ENCODE data around the gene PALMD.

Gene PALMD

DNA sequence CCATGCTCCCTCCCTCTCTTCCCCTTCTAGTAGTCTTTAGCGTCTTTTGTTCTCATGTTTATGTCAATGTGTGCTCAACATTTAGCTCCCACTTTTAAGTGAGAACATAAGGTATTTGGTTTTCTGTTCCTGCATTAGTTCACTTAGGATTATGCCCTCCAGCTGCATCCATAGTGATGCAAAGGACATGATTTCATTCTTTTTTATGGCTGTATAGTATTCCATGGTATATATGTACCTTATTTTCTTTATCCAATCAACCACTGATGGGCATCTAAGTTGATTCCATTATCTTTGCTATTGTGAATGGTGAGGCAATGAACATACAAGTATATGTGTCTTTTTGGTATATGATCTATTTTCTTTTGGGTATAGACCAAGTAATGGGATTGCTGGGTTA lies 38.3 kb upstream of the PALMD start:
- Histone ChIP-seq H3K4me1 (ENCODE audit: control insufficient read depth in 5 of 5, insufficient read depth in 5 of 5, low read length in 5 of 5) (peaks cover 0 to 10% (median 3%) of the 10 kb centered on the region in 5 donors), H3K27me3 (ENCODE audit: control insufficient read depth in 5 of 5, insufficient read depth in 4 of 5, low read length in 5 of 5) (no peaks in the 10 kb centered on the region), H3K27ac (ENCODE audit: low read depth, low read length) (no peak overlapping the region), H3K9ac (ENCODE audit: low read length in 5 of 5) (no peak overlapping the region), H3K4me3 (ENCODE audit: low read depth in 1 of 5, low read length in 5 of 5) (no peak overlapping the region), H3K9me3 (ENCODE audit: control insufficient read depth in 5 of 5, low read length in 5 of 5) (peaks cover 0 to 7% (median 0%) of the 10 kb centered on the region in 5 donors), H3K36me3 (ENCODE audit: control insufficient read depth in 5 of 5, insufficient read depth in 5 of 5, low read length in 5 of 5) (no peaks in the 10 kb centered on the region)

DNA sequence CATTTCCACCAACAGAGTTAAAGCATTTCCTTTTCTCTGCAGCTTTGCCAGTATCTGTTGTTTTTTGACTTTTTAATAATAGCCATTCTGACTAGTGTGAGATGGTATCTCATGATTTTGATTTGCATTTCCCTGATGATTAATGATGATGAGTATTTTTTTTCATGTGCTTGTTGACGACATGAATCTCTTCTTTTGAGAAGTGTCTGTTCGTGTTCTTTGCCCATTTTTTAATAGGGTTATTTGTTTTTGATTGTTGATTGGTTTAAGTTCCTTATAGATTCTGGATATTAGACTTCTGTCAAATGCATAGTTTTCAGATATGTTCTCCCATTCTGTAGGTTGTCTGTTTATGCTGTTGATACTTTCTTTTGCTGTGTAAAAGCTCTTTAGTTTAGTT lies 37.9 kb upstream of the PALMD start:
- H3K4me1 ChIP-seq (ENCODE audit: control insufficient read depth in 5 of 5, insufficient read depth in 5 of 5, low read length in 5 of 5) = peaks cover 0 to 10% (median 3%) of the 10 kb centered on the region in 5 donors
- peaks cover 0 to 7% (median 0%) of the 10 kb centered on the region in 5 donors for H3K9me3 ChIP-seq (ENCODE audit: control insufficient read depth in 5 of 5, low read length in 5 of 5)
- no peaks in the 10 kb centered on the region for H3K36me3 ChIP-seq (ENCODE audit: control insufficient read depth in 5 of 5, insufficient read depth in 5 of 5, low read length in 5 of 5)
- no peak overlapping the region for H3K27ac ChIP-seq (ENCODE audit: low read depth, low read length)
- H3K9ac ChIP-seq (ENCODE audit: low read length in 5 of 5) = no peak overlapping the region
- H3K27me3 ChIP-seq (ENCODE audit: control insufficient read depth in 5 of 5, insufficient read depth in 4 of 5, low read length in 5 of 5) = no peaks in the 10 kb centered on the region
- H3K4me3 ChIP-seq (ENCODE audit: low read depth in 1 of 5, low read length in 5 of 5) = no peak overlapping the region

DNA sequence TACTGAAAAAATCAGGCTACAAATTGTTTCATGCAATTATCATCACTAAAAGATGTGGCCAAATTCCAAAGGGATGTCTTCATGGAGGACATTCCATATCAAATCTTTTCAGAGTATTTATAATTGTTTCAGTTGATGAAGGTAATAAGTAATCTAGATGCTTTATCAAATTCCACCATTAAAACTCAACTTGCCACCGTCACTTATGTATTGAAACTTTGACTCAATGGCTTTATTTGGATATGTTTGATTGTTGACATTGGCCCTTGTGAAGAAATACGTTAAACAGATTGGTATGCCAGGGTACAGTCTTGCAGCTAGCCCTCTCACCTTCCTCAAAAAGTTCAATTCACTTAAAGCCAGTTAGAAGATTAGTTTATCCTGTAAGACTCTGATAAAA lies 32.2 kb upstream of the PALMD start:
- peaks cover 0 to 3% (median 0%) of the 10 kb centered on the region in 5 donors for H3K9me3 ChIP-seq (ENCODE audit: control insufficient read depth in 5 of 5, low read length in 5 of 5)
- peaks cover 0 to 9% (median 0%) of the 10 kb centered on the region in 5 donors for H3K4me1 ChIP-seq (ENCODE audit: control insufficient read depth in 5 of 5, insufficient read depth in 5 of 5, low read length in 5 of 5)
- no peaks in the 10 kb centered on the region for H3K27me3 ChIP-seq (ENCODE audit: control insufficient read depth in 5 of 5, insufficient read depth in 4 of 5, low read length in 5 of 5)
- H3K36me3 ChIP-seq (ENCODE audit: control insufficient read depth in 5 of 5, insufficient read depth in 5 of 5, low read length in 5 of 5) = no peaks in the 10 kb centered on the region
- no peak overlapping the region for H3K9ac ChIP-seq (ENCODE audit: low read length in 5 of 5)
- H3K4me3 ChIP-seq (ENCODE audit: low read depth in 1 of 5, low read length in 5 of 5) = no peak overlapping the region
- H3K27ac ChIP-seq (ENCODE audit: low read depth, low read length) = no peak overlapping the region

DNA sequence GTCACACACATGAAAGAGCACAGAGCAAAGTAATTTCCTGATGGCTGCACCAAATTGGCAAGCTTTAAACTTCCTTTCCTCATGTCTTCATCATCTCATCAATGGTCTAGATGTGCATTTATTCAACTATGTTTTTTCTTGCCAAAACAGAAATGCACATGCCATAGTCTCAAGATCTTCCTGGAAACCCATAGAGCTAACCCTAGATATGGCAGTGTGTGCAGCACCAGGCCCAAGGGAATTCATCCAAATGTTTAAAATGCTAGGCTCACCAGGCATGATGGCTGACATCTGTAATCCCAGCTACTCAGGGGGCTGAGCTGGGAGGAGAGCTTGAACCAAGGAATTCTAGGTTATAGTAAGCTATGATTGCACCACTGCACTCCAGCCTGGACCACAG lies 31.2 kb upstream of the PALMD start:
- Histone ChIP-seq H3K4me3 (ENCODE audit: low read depth in 1 of 5, low read length in 5 of 5) (no peak overlapping the region), H3K4me1 (ENCODE audit: control insufficient read depth in 5 of 5, insufficient read depth in 5 of 5, low read length in 5 of 5) (peaks cover 0 to 9% (median 0%) of the 10 kb centered on the region in 5 donors), H3K27ac (ENCODE audit: low read depth, low read length) (no peak overlapping the region), H3K9me3 (ENCODE audit: control insufficient read depth in 5 of 5, low read length in 5 of 5) (peaks cover 0 to 3% (median 0%) of the 10 kb centered on the region in 5 donors), H3K36me3 (ENCODE audit: control insufficient read depth in 5 of 5, insufficient read depth in 5 of 5, low read length in 5 of 5) (no peaks in the 10 kb centered on the region), H3K9ac (ENCODE audit: low read length in 5 of 5) (no peak overlapping the region), H3K27me3 (ENCODE audit: control insufficient read depth in 5 of 5, insufficient read depth in 4 of 5, low read length in 5 of 5) (no peaks in the 10 kb centered on the region)

GRCh38 chr1:99619583-99619982 lies 26.3 kb upstream of the PALMD start:
- Histone ChIP-seq H3K9me3 (ENCODE audit: control insufficient read depth in 5 of 5, low read length in 5 of 5) (peaks cover 0 to 3% (median 0%) of the 10 kb centered on the region in 5 donors), H3K9ac (ENCODE audit: low read length in 5 of 5) (no peak overlapping the region), H3K4me1 (ENCODE audit: control insufficient read depth in 5 of 5, insufficient read depth in 5 of 5, low read length in 5 of 5) (peaks cover 0 to 8% (median 0%) of the 10 kb centered on the region in 5 donors), H3K27ac (ENCODE audit: low read depth, low read length) (no peak overlapping the region), H3K4me3 (ENCODE audit: low read depth in 1 of 5, low read length in 5 of 5) (no peak overlapping the region), H3K36me3 (ENCODE audit: control insufficient read depth in 5 of 5, insufficient read depth in 5 of 5, low read length in 5 of 5) (no peaks in the 10 kb centered on the region), H3K27me3 (ENCODE audit: control insufficient read depth in 5 of 5, insufficient read depth in 4 of 5, low read length in 5 of 5) (no peaks in the 10 kb centered on the region)

DNA sequence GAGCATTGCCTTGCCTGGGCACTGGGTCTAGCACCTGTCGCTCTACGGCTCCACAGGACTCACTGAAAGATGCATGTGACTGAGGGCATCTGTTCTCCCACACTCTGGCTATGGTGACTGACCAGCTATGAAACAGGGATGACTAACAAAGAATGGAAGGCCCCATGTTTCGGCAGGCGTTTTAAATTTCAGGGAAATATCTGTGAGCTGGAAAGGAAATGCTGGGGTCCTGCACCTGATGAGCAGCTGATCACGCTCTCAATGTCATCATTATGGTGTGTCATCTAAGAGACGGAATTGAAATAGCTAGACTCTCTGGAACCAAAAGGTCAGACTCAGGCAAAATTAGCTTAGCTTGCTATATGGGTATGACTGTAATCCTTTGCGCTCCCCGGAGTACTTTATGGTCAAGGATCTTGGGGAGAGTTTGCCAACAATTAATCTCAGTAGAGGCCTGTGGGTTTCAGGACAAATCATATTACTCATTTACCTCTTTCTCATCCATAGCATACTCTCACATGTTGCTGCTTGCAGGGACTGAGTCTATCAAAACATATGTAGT lies 24.5 kb upstream of the PALMD start:
- Histone ChIP-seq H3K9me3 (ENCODE audit: control insufficient read depth in 5 of 5, low read length in 5 of 5) (peaks cover 0 to 3% (median 0%) of the 10 kb centered on the region in 5 donors), H3K4me3 (ENCODE audit: low read depth in 1 of 5, low read length in 5 of 5) (no peak overlapping the region), H3K9ac (ENCODE audit: low read length in 5 of 5) (no peak overlapping the region), H3K4me1 (ENCODE audit: control insufficient read depth in 5 of 5, insufficient read depth in 5 of 5, low read length in 5 of 5) (no peaks in the 10 kb centered on the region), H3K27me3 (ENCODE audit: control insufficient read depth in 5 of 5, insufficient read depth in 4 of 5, low read length in 5 of 5) (no peaks in the 10 kb centered on the region), H3K27ac (ENCODE audit: low read depth, low read length) (no peak overlapping the region), H3K36me3 (ENCODE audit: control insufficient read depth in 5 of 5, insufficient read depth in 5 of 5, low read length in 5 of 5) (no peaks in the 10 kb centered on the region)

GRCh38 chr1:99622702-99623347 lies 23.1 kb upstream of the PALMD start:
- no peak overlapping the region for H3K4me3 ChIP-seq (ENCODE audit: low read depth in 1 of 5, low read length in 5 of 5)
- H3K36me3 ChIP-seq (ENCODE audit: control insufficient read depth in 5 of 5, insufficient read depth in 5 of 5, low read length in 5 of 5) = no peaks in the 10 kb centered on the region
- H3K27me3 ChIP-seq (ENCODE audit: control insufficient read depth in 5 of 5, insufficient read depth in 4 of 5, low read length in 5 of 5) = no peaks in the 10 kb centered on the region
- no peaks in the 10 kb centered on the region for H3K4me1 ChIP-seq (ENCODE audit: control insufficient read depth in 5 of 5, insufficient read depth in 5 of 5, low read length in 5 of 5)
- H3K9ac ChIP-seq (ENCODE audit: low read length in 5 of 5) = no peak overlapping the region
- no peaks in the 10 kb centered on the region for H3K9me3 ChIP-seq (ENCODE audit: control insufficient read depth in 5 of 5, low read length in 5 of 5)
- H3K27ac ChIP-seq (ENCODE audit: low read depth, low read length) = no peak overlapping the region

- no peak overlapping the region for H3K4me3 ChIP-seq (ENCODE audit: low read depth in 1 of 5, low read length in 5 of 5)
- no peaks in the 10 kb centered on the region for H3K9me3 ChIP-seq (ENCODE audit: control insufficient read depth in 5 of 5, low read length in 5 of 5)
- H3K27ac ChIP-seq (ENCODE audit: low read depth, low read length) = no peak overlapping the region
- no peaks in the 10 kb centered on the region for H3K4me1 ChIP-seq (ENCODE audit: control insufficient read depth in 5 of 5, insufficient read depth in 5 of 5, low read length in 5 of 5)
- H3K9ac ChIP-seq (ENCODE audit: low read length in 5 of 5) = no peak overlapping the region
- H3K36me3 ChIP-seq (ENCODE audit: control insufficient read depth in 5 of 5, insufficient read depth in 5 of 5, low read length in 5 of 5) = no peaks in the 10 kb centered on the region
- H3K27me3 ChIP-seq (ENCODE audit: control insufficient read depth in 5 of 5, insufficient read depth in 4 of 5, low read length in 5 of 5) = no peaks in the 10 kb centered on the region
Observed at GRCh38 chr1:99623554-99623953, 22.4 kb upstream of the PALMD start.

DNA sequence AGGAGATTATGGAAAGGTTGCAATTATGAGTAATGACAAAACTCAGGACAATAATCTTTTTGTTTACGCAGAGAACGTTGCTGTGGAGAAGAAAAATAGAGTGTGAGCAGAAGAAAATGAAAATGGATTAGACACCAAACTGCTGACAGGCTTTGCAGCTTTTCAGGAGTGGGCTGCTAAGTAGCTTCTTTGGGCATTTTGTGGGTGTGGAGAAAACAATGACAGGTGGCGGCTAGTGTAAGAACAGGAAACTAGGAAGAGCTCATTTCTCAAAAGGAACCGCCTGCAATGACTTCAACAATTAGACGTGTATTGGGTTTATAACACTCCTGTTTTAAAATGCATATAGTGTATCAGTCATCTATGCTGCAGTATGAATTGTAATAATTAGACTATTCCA lies 18.3 kb upstream of the PALMD start:
- no peaks in the 10 kb centered on the region for H3K27me3 ChIP-seq (ENCODE audit: control insufficient read depth in 5 of 5, insufficient read depth in 4 of 5, low read length in 5 of 5)
- no peak overlapping the region for H3K4me3 ChIP-seq (ENCODE audit: low read depth in 1 of 5, low read length in 5 of 5)
- no peaks in the 10 kb centered on the region for H3K36me3 ChIP-seq (ENCODE audit: control insufficient read depth in 5 of 5, insufficient read depth in 5 of 5, low read length in 5 of 5)
- H3K27ac ChIP-seq (ENCODE audit: low read depth, low read length) = no peak overlapping the region
- no peak overlapping the region for H3K9ac ChIP-seq (ENCODE audit: low read length in 5 of 5)
- H3K4me1 ChIP-seq (ENCODE audit: control insufficient read depth in 5 of 5, insufficient read depth in 5 of 5, low read length in 5 of 5) = no peaks in the 10 kb centered on the region
- no peaks in the 10 kb centered on the region for H3K9me3 ChIP-seq (ENCODE audit: control insufficient read depth in 5 of 5, low read length in 5 of 5)

- no peak overlapping the region for H3K4me3 ChIP-seq (ENCODE audit: low read depth in 1 of 5, low read length in 5 of 5)
- H3K27me3 ChIP-seq (ENCODE audit: control insufficient read depth in 5 of 5, insufficient read depth in 4 of 5, low read length in 5 of 5) = no peaks in the 10 kb centered on the region
- no peak overlapping the region for H3K9ac ChIP-seq (ENCODE audit: low read length in 5 of 5)
- H3K36me3 ChIP-seq (ENCODE audit: control insufficient read depth in 5 of 5, insufficient read depth in 5 of 5, low read length in 5 of 5) = no peaks in the 10 kb centered on the region
- H3K9me3 ChIP-seq (ENCODE audit: control insufficient read depth in 5 of 5, low read length in 5 of 5) = no peaks in the 10 kb centered on the region
- no peaks in the 10 kb centered on the region for H3K4me1 ChIP-seq (ENCODE audit: control insufficient read depth in 5 of 5, insufficient read depth in 5 of 5, low read length in 5 of 5)
- no peak overlapping the region for H3K27ac ChIP-seq (ENCODE audit: low read depth, low read length)
Observed at GRCh38 chr1:99629164-99629563, 16.7 kb upstream of the PALMD start.

Data from subcutaneous abdominal adipose tissue (tissue), 5 donors.